NT2/D1 (cell line): ENCODE measurements around the gene RASGRP2.

Experiments used
- SUZ12 ChIP-seq: IDR thresholded peaks from 2 replicates; pipeline ENCODE4 v1.6.1; 2011; ENCODE audit not compliant: insufficient read length, insufficient read depth; ENCODE audit errors: extremely low read depth
- YY1 ChIP-seq: IDR thresholded peaks from 2 replicates; pipeline ENCODE4 v1.6.1; 2011; ENCODE audit not compliant: insufficient read length, insufficient read depth
- ZNF274 ChIP-seq: IDR thresholded peaks from 2 replicates; pipeline ENCODE4 v1.6.1; 2011; ENCODE audit warnings: mild to moderate bottlenecking, low read depth, low read length

DNA sequence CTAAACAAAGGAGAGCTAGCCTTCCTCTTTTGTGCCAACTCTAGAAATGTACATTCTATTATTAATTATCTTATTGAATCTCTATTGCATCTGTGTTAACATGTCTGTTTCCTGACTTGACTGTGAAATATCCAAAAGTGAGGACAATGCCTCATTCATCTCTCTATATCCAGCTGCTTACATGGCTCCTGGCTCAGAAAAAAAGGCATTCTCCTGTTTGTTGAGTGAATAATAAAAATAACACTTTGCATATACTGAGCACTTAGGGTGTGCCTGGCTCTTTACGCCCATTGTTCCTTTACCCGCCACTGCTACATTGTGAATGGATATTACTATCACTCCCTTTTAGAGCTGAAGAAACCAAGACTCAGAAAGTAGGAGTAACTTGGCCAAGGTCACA, 40.9 kb downstream of the RASGRP2 start:
- TF ChIP-seq YY1 (no peak), ZNF274 (no peak), SUZ12 (no peak)
